GM19239 (cell line): ENCODE data around the gene BFAR.
"Not testable (repeated sequence)": the region's sequence is repeated elsewhere in the genome, so short reads cannot be mapped to it uniquely, and the experiment has no call there.

ENCODE experiments used
- DNase-seq: peaks from one replicate; pipeline ENCODE4 v3.0.0; 2011; ENCODE audit warnings: low spot score; ENCODE audit not compliant: insufficient read length
- FAIRE-seq: peaks from 2 replicates; lab custom pipeline; 2011; peaks lifted over from hg19 to GRCh38; lab: Jason Lieb, UNC

The BFAR gene

DNA sequence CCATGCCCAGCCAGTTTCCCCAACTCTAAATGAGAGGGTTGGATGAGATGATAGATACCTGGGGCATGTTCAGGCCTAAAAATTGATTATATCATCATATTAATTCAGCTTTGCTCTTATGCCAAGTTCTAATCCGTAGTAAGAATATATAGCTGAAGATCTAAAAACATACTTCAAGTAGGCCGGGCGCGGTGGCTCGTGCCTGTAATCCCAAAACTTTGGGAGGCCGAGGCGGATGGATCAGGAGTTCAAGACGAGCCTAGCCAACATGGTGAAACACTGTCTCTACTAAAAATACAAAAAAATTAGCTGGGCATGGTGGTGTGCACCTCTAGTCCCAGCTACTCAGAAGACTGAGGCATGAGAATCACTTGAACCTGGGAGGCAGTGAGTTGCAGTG, 49.4 kb downstream of the BFAR start:
- FAIRE-seq (no peak), DNase-seq (no peak)

DNA sequence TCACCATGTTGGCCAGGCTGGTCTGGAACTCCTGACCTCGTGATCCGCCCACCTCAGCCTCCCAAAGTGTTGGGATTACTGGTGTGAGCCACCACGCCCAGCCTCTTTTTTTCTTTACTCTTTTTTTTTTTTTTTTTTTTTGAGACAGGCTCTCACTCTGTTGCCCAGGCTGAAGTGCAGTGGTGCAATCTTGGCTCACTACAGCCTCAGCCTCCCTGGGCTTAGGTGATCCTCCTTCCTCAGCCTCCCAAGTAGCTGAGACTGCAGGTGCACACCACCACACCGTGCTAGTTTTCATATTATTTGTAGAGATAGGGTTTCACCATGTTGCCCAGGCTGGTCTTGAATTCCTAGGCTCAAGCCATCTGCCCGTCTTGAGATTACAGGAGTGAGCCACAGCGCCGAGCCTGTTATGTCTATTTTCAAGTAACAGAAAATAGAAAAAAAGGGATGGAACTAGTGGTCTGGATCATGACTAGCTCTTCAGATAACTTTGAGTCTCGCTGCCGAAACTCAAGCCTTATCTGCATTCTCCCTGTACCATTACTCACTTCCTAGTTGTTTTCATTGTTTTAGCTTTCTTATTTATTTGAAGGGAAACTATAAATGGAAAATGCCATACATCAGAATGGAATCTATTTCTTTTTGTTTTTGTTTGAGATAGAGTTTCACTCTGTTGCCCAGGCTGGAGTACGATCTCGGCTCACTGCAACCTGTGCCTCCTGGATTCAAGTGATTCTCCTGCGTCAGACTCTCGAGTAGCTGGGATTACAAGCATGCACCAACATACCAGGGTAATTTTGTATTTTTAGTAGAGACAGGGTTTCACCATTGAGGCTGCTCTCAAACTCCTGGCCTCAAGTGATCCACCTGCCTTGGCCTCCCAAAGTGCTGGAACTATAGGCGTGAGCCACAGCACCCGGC, 53.4 kb downstream of the BFAR start:
- FAIRE-seq, DNase-seq: not testable (repeated sequence)

DNA sequence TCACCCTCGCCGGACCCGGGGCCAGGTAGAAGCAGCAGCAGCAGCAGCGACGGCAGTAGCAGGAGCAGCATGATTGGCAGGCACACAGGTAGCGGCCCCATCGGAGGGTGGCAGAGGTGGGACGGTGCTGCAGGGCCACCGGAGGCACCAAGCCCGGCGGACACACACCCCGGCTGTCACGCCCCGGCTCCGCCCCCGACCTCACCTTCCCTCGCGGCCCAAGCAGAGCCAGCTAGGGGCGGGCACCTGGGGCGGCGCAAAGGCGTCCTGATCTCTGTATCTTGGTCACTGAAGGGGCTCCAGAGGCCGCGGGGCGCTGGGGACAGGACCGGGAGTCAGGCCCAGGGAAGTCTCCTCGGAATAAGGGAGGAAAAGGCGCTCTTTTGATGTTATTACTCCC, 61.4 kb downstream of the BFAR start, which contains the start of gene PLA2G10:
PLA2G10 (minus strand) TSS at position 180 of the 400 bp plus-strand sequence; CDS start at position 101, 79 bp downstream.
- DNase-seq: not testable (repeated sequence)

DNA sequence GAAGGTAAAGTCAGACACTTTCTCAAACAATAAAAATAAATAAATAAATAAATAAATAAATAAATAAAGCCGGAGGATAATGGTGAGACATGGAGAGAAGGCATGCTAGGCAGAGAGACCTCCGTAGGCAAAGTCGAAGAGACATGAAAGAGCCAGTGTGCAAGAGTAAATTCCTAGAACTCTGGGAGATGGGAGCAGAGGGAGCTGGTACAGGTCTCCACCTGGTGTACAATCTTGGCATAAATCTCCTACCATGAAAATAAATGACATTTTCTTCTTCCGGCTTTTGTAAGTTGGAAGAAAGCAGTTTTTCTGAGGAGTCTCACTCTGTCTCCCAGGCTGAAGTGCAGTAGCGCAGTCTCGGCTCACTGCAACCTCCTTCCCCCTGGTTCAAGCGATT, 69.1 kb downstream of the BFAR start:
- not testable (repeated sequence) for FAIRE-seq, DNase-seq

More for the DNA sequence above, 61.4 kb downstream of the BFAR start, which contains the start of gene PLA2G10:
- not testable (repeated sequence) for FAIRE-seq

DNA sequence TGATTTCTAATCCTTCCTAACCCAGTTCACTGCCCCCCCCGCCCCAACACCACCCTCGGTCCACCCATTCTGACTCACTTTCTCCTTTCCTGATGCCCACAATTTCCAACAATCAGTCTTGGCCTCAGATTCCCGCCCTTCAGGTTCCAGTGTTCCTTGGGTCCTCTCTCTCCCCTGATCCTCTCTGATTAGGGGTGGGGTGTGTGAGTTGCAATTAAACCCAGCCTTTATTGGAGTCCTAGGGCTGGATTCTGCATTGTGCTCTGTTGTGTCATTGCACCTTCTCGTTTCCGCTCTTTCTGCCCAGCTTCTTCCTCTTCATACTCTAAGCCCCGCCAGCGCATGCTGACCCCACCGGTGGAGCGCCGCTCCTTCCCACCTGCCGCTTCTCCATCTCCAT, 69.9 kb downstream of the BFAR start:
- DNase-seq, FAIRE-seq: not testable (repeated sequence)

DNA sequence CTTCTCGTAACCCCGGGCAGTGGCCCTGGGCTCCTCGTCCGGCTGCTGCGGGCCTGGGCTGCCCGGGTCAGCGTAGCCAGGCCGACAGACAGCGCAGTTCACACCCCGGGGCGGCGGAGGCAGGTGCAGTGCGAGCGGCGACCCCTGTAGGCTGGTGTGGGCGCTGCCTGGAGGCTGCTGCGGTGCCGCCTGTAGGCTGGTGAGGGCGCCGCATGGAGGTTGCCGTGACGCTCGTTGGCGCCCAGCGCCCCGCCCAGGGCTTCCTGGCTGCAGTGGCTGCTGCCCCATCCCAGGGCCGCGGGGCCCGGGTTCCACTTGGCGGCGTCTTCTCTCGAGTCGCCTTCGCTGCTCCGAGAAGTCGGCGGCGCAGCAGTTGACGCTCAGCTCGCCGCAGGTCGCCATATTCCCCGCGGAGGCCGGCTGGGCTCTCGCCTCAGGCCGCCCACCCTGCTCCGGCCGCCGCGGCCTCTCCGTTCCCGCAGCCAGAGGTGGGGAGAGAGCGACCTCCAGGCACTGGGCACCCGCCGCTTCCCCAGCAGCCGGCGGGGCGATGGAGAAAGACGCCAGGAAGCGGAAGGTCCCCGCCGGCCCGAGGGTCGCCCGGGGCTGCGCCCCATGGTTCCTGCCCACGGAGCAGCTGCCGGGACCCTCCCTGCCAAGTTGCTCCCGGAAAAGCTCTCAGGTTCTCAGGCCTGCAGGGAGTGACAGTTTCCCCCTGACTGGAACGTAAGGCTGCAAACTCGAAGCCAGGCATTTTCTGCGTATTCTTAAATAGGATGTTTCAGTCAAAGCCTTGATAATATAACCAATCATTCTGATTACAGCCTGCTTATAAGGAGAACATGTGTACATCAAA, 70.6 kb downstream of the BFAR start, which contains the start of gene NPIPA3:
NPIPA3 (plus strand) TSS at position 256 of the 856 bp plus-strand sequence. CDS start 5,533 bp downstream, outside the sequence.
- not testable (repeated sequence) for FAIRE-seq, DNase-seq
